Muscle layer of colon (tissue), 2 donors: ENCODE results near the gene ARFGEF2.

Experiments
- H3K27ac ChIP-seq: one replicate; pipeline ENCODE4 v1.7.0; 2013; ENCODE audit warnings: low read depth, mild to moderate bottlenecking, low read length, moderate library complexity
- H3K27me3 ChIP-seq, 2 donors: one replicate each; pipeline ENCODE4 v1.7.0; 2013; ENCODE audit warnings: low read length in 2 of 2, mild to moderate bottlenecking in 2 of 2; ENCODE audit not compliant: insufficient read depth in 2 of 2, control insufficient read depth in 1 of 2
- H3K36me3 ChIP-seq: one replicate; pipeline ENCODE4 v1.7.0; 2013; ENCODE audit warnings: mild to moderate bottlenecking, low read length; ENCODE audit not compliant: insufficient read depth
- H3K4me1 ChIP-seq: one replicate; pipeline ENCODE4 v1.7.0; 2013; ENCODE audit warnings: mild to moderate bottlenecking, low read length; ENCODE audit not compliant: insufficient read depth
- H3K4me3 ChIP-seq, 2 donors: one replicate each; pipeline ENCODE4 v1.7.0; 2013; ENCODE audit warnings: low read length in 2 of 2, low read depth in 1 of 2, mild to moderate bottlenecking in 1 of 2, moderate library complexity in 1 of 2
- H3K9ac ChIP-seq: one replicate; pipeline ENCODE4 v1.7.0; 2013; ENCODE audit warnings: low read length
- H3K9me3 ChIP-seq: one replicate; pipeline ENCODE4 v1.7.0; 2013; ENCODE audit warnings: mild to moderate bottlenecking, low read length
- donor health status: abdominal sarcoma.
- donor health status: Adenocarcinoma of cecum.

Gene ARFGEF2

DNA sequence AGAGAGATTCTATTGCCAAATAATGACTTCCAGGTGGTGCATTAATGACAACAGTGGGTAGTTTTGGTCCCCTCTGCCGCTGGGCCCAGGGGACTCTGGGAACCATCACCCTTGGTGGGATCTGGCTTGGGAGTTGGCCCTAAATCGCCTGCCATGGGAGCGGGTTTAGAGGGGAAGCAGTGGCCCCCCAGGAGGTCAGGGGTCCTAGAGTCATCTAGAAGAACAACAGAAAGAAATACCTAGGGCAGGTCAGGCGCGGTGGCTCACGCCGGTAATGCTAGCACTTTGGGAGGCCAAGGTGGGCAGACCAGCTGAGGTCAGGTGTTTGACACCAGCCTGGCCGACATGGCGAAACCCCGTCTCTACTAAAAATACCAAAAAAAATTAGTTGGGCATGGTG is 17.8 kb upstream of the ARFGEF2 start:
- Histone ChIP-seq H3K9me3 (no peaks in the 10 kb centered on the region), H3K4me1 (peaks cover 6% of the 10 kb centered on the region), H3K27me3 (no peaks in the 10 kb centered on the region), H3K36me3 (no peaks in the 10 kb centered on the region), H3K4me3 (no peak overlapping the region), H3K27ac (no peak overlapping the region), H3K9ac (no peak overlapping the region)

DNA sequence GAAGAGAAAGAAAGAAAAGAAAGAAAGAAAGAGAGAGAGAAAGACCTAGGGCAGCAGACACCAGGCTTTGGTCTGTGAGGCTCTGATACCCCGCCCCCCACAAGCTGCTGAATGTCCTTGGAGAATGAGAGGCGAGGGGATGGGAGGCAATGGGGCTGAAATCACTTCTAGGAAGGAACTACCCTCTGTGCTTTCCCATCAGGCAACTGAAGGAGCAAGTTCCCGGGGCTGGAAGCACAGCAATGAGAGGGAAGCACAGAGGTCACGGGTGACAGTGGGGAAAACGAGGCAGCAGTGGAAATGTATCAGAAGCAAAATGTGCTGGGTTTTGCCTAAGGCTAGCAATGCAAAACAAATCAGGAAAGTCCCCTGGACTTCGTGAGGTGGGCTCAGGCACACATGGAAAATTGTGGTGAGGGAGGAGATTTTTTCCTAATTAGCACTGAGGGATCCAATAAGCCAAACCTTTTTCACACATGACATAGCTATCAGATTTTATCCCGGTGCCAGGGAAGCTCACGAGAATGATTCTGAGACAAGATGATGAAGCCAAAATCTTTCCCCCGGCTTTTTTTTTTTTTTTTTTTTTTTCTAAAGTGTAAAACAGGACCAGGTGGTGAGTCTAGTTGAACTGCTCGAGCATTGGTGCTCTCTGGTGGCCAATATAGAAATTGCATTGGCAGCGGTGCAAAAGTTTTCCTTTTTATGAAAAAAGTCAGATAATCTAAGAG is 16.8 kb upstream of the ARFGEF2 start:
- H3K4me3 ChIP-seq, result no peak overlapping the region
- peaks cover 6% of the 10 kb centered on the region for H3K4me1 ChIP-seq
- H3K9me3 ChIP-seq, result no peaks in the 10 kb centered on the region
- H3K9ac ChIP-seq, result no peak overlapping the region
- H3K27me3 ChIP-seq, result no peaks in the 10 kb centered on the region
- H3K27ac ChIP-seq, result no peak overlapping the region
- H3K36me3 ChIP-seq, result no peaks in the 10 kb centered on the region

DNA sequence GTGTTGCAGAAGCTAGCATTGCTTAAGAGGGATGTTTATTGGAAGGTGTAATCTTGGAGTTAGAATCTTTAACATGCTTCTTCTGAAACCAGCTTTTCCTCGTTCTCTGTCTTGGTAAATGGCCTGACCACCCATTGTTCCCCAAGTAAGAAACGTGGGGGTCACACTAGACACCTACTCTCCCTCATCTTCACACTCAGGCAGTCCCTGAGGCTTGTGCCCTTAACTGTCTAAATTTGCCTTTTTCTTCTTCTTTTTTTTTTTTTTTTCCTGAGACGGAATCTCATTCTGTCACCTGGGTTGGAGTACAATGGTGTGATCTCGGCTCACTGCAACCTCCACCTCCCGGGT is 16.2 kb upstream of the ARFGEF2 start:
- Histone ChIP-seq H3K27me3 (no peaks in the 10 kb centered on the region), H3K4me1 (peaks cover 6% of the 10 kb centered on the region), H3K27ac (no peak overlapping the region), H3K4me3 (no peak overlapping the region), H3K36me3 (no peaks in the 10 kb centered on the region), H3K9ac (no peak overlapping the region), H3K9me3 (no peaks in the 10 kb centered on the region)

DNA sequence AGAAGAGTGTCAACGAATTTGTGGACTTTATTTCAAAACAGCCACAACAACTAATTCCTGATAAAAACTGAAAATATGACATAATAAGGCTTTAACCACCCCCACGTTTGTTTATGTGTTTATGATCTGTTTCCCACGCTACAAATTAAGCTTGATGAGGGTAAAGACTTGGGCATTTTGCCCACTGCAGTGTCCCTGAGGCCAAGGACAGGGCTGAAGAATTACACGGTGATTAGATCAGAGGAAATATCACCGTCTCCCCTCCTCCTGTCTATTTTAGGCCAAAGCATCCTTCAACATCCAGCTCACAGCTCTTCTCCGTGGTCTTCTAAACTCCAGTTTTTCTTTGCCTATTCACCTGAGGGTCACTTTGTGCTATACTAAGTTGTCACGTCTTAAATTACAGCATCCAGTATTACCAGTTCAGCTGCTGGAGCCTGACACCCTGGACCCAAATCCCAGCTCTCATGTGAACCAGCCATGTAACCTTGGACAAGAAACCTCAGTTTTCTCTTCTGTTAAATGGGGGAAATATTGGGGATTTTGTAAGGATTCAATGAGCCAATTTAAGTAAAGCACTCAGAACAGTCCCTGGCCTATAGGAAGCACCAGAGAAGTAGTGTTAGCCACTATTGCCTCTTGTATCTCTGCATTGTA is 15.2 kb upstream of the ARFGEF2 start:
- Histone ChIP-seq H3K9me3 (no peaks in the 10 kb centered on the region), H3K4me3 (no peak overlapping the region), H3K27me3 (no peaks in the 10 kb centered on the region), H3K4me1 (peaks cover 6% of the 10 kb centered on the region), H3K9ac (no peak overlapping the region), H3K27ac (no peak overlapping the region), H3K36me3 (no peaks in the 10 kb centered on the region)

DNA sequence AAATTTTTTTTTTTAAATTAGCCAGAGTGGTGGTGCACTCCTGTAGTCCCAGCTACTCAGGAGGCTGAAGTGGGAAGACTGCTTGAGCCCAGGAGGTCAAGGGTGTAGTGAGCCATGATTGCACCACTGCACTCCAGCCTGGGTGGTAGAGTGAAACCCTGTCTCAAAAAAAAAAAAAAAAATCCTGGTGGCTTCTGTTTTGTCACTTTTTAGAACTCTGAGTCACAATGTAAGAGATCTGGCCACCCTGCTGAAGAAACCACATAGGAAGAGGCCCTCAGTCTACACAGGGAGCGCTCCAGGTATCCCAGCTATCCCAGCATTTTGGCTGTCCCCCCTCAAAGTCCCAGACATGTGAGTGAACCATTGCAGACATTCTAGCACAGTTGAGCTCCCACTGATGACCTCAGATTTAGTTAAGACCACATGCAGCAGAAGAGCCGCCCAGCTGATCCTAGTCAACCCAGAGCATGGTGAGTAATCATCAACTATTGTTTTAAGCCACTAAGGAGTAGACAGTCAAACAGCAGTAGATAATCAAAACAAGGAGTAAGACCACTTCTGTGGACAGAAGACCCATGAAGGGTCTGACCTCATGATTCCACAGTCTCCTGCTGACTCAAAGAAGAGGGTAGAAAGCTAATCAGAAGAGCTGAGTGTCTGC is 12.7 kb upstream of the ARFGEF2 start:
- no peak overlapping the region for H3K27ac ChIP-seq
- no peak overlapping the region for H3K9ac ChIP-seq
- no peak overlapping the region for H3K4me3 ChIP-seq
- peaks cover 6% of the 10 kb centered on the region for H3K4me1 ChIP-seq
- no peaks in the 10 kb centered on the region for H3K36me3 ChIP-seq
- H3K27me3 ChIP-seq, result no peaks in the 10 kb centered on the region
- H3K9me3 ChIP-seq, result no peaks in the 10 kb centered on the region

DNA sequence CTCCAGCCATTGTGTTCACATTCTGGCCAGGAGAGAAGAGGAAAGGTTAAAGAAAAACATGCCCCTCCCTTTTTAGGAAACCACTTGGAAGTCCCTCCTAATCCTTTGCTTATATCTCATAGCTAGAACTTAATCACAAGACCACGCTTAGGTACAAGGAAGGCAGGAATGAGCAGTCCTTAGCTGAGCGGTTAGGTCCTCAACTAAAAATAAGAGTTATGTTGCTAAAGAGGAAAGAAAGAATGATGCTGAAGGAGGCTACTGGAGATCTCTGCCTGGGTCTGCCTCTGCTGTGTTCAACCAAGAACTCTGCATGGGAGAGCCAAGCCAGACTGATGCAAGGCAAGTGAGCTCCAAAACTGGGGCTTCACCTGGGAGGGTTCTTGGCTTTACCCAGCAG is 11.6 kb upstream of the ARFGEF2 start:
- Histone ChIP-seq H3K4me1 (peaks cover 2% of the 10 kb centered on the region), H3K36me3 (no peaks in the 10 kb centered on the region), H3K9me3 (no peaks in the 10 kb centered on the region), H3K27ac (no peak overlapping the region), H3K9ac (no peak overlapping the region), H3K27me3 (no peaks in the 10 kb centered on the region), H3K4me3 (no peak overlapping the region)

DNA sequence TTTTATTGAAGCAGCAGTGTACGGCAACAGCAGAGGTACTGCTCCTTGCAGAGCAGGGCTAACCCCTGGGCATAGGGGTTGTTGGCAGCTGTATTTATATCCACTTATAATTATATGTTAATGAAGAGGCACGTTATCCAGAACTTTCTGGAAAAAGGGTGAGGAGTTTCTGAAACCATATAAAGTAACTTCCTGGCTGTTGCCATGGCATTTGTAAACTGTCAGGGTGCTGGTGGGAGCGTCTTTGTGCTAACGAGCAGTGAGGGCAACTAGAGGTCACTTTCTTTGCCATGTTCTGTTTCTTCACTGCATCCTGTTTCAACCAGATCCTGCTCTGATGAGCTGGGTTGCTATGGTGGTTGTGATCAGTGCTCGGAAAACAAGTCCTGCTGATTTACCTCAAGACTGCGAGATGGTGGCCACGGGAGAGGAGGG is 11.1 kb upstream of the ARFGEF2 start:
- no peak overlapping the region for H3K4me3 ChIP-seq
- H3K4me1 ChIP-seq, result no peaks in the 10 kb centered on the region
- H3K9me3 ChIP-seq, result no peaks in the 10 kb centered on the region
- no peak overlapping the region for H3K9ac ChIP-seq
- H3K27me3 ChIP-seq, result no peaks in the 10 kb centered on the region
- H3K36me3 ChIP-seq, result no peaks in the 10 kb centered on the region
- no peak overlapping the region for H3K27ac ChIP-seq

DNA sequence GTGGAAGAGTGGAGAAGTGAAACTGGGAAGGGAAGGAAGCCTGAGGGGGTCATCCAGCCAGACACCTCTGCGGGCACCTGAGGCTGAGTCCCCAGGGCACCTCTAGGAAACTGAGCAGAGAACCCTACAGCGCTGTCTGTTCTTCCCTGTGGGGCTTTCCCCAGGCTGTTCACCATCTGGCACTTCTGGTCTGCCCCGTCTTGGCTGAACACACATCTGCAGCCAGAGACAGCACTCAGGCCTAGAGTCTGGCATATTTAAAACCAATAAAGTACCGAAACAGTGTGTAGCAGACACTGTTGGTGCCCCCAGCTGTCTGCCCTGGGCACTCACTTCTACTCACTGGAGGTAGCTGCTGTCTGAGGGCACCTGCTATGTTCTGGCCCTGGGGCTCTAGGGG is 9.4 kb upstream of the ARFGEF2 start:
- Histone ChIP-seq H3K27ac (no peak overlapping the region), H3K9ac (no peak overlapping the region), H3K4me1 (no peaks in the 10 kb centered on the region), H3K4me3 (no peak overlapping the region), H3K9me3 (no peaks in the 10 kb centered on the region), H3K27me3 (no peaks in the 10 kb centered on the region), H3K36me3 (no peaks in the 10 kb centered on the region)

DNA sequence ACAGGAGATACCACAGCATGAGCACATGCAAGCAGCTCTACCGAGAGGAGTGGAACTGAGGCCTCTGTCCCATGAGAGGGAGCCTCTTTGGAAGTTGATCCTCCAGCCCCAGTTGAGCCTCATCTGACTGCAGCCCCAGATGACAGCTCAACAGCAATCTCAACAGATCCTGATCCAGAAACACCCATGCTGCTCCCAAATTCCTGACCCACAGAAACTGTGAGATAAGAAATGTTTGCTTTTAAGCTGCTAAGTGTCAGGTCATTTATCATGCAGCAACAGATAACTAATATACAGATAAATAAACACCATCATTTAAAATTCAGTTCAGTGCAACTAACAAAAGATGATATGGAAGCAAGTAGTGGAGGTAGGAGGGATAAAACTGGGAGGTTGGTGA is 4.8 kb upstream of the ARFGEF2 start:
- Histone ChIP-seq H3K36me3 (no peaks in the 10 kb centered on the region), H3K9me3 (no peaks in the 10 kb centered on the region), H3K27me3 (no peaks in the 10 kb centered on the region), H3K9ac (no peak overlapping the region), H3K27ac (no peak overlapping the region), H3K4me1 (peaks cover 4% of the 10 kb centered on the region), H3K4me3 (no peak overlapping the region)

DNA sequence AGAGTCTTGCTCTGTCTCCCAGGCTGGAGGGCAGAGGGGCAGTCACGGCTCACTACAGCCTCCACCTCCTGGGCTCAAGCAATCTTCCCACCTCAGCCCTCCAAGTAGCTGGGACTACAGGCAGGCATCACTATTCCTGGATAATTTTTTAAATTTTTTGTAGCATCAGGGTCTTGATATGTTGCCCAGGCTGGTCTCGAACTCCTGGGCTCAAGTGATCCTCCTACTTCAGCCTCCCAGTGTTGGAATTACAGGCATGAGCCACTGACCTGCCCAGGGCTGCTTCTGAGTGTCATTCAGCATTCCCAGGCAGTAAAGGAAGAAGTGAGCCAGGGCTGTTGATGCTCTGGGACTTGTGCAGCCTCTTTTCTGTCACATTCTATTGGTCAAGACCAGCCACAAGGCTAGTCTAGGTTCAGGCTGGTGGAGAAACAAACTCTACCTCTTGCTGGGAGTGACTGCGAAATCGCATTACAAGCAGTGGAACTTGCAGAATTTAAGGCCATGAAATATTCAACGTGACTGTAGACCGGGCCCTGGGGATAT is 2.1 kb upstream of the ARFGEF2 start:
- H3K36me3 ChIP-seq, result no peaks in the 10 kb centered on the region
- H3K4me1 ChIP-seq, result peaks cover 22% of the 10 kb centered on the region
- H3K9me3 ChIP-seq, result no peaks in the 10 kb centered on the region
- no peak overlapping the region for H3K27ac ChIP-seq
- H3K4me3 ChIP-seq, result no peak overlapping the region
- H3K27me3 ChIP-seq, result no peaks in the 10 kb centered on the region
- no peak overlapping the region for H3K9ac ChIP-seq

DNA sequence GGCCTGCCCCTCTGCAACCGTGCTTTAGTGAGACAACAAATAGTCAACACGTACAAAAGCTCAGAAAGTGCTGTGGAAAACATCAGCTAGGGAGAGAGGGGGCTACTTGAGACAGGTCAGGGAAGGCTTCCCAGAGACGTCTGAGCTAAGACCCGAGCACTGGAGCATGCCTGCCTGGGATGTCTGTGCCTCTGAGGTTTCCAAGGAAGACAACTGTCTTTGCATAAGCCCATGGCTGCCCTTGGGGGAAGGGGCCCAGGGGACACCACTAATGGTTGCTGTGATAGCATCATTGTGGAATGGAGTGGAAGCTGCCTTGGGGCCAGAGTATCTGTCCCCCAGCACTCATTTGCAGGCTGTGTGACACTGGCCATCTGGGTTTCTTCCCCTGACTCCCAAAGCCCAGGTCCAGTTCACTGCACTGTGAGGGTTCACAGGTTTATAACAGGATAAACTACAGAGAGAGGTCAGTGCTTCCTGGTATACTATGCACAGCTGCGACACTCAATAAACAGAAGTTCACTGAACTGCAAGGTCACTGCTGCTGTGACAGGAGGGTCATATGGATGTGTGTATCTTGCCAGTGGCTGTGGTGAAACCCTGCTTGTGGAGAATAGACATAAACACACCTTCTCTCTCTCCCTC is 1.5 kb upstream of the ARFGEF2 start:
- Histone ChIP-seq H3K9ac (no peak overlapping the region), H3K27me3 (no peaks in the 10 kb centered on the region), H3K9me3 (no peaks in the 10 kb centered on the region), H3K36me3 (no peaks in the 10 kb centered on the region), H3K4me3 (no peak overlapping the region), H3K4me1 (peaks cover 22% of the 10 kb centered on the region), H3K27ac (no peak overlapping the region)
